ENCODE results near the gene CDX1.

The CDX1 gene

GRCh38 chr5:150163547-150164059 is 3.0 kb upstream of the CDX1 start:
- DNase-seq = no peak

DNA sequence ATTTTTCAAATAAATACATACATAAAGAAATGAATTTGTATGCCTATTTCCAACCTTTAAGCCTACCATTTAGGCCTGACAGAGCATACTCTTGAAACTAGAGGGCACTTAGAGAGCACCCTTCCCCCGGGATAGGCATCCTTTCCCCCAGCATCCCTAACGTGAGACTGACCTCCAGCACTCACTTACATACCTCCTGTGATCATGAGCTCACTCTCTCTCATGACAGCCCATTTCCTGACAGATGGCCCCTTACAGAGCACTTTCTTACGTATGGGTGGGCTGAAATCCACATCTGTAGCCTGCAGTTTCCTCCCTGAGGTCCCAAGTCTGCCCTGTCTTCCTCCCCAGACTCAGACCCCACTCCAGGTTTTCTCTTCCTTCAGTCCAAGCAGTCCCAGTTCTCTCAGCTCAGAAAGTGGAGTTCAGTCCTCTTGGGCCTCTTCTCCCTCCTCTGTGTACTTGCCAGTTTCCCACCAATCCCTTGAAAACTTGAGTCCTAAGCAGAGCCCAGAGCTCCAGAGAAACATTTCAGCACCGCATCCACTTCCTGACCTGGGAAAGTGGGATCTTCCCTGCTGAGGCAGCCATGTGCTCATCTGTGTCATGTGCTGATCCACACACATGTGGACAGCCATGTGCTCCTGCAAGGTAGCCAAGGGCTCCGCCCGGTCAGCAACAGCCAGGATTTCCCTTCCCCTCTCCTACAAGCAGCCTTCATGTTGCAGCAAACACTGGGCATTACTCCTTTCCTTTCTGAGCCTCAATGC is 2.2 kb upstream of the CDX1 start:
- DNase-seq = no peak

- DNase-seq = no peak
Observed at GRCh38 chr5:150166037-150166649, 435 bp upstream of the CDX1 start.

- no peak for DNase-seq
Observed at GRCh38 chr5:150167512-150167850, 903 bp downstream of the CDX1 start.

DNA sequence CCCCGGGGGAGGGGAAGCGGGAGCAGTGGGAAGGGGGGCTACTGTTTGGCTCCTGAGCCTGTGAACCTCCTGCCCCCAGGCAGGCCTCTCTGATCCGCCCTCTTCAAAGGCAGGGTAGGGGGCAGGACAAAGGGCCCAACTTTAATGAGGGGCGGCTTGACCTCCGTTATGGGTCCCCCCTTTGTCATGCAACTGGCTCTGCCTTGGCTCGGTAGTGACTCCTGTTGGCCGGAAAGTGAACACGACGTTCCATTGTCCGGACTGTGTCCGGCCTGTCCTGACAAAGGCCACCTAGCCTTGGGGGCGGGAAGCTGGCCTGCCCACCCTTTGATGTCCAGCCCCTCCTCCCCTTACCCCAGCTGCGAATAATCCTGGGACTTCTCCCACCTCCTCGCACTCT is 1.3 kb downstream of the CDX1 start:
- no peak for DNase-seq

- no peak for DNase-seq
Observed at GRCh38 chr5:150168864-150169263, 2.3 kb downstream of the CDX1 start.

DNA sequence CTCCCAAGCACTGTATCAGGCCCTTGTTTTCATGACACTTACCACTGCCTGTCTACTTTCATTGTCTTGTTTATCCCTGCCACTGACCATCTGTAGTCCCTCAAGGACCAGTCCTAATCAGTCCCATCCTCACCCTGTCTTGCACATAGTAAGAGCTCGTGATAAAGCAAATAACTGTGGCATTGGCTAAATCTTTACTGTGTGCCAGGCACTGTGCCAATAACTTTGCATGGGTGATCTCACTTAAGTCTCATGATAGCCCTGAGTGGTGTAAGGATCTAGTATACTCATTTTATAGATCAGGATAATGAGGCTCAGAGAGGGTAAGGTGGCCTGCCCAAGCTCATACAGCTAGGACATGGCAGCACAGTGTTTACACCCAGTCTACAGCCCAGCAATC is 5.6 kb downstream of the CDX1 start:
- DNase-seq = no peak

GRCh38 chr5:150172556-150172955 is 6.0 kb downstream of the CDX1 start:
- no peak for DNase-seq

DNA sequence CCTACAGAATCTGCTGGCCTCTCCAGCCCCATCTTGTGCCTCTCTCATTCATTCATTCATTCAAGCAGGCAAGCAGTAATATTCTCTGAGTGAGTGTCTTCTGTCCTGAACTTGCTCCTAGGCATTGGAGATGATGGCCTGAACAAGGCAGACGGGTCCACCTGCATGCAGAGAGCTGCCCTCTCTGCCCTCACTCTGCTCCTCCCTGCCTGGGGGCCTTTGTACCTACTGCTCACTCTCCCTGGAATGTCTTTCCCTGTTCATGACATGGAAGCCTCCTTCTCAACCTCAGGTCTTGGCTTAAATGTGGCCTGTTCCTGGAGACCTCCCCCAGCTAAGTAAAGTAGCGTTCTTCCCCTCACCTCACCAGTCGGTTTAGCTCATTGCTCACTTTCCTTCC is 6.6 kb downstream of the CDX1 start:
- DNase-seq = no peak

GRCh38 chr5:150174285-150174684 is 7.7 kb downstream of the CDX1 start:
- no peak for DNase-seq

DNA sequence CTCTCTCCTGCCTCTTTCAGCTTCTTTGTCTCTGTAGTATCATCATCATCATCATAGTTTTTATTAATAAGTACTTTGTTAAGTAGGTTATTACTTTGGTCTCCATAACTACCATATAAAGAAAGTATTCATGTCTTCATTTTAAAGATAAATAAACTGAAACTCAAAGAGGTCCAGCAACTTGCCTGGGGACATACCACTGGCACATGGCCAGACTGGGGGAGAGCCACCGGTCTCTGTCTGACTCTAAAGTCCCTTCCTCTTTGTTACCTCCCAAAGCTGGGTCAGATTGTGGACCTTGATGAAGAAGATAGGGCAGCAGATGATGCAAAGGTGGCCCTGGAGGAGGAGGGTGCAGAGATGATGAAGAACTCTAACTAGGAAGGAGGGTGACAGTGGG is 8.5 kb downstream of the CDX1 start:
- no peak for DNase-seq

DNA sequence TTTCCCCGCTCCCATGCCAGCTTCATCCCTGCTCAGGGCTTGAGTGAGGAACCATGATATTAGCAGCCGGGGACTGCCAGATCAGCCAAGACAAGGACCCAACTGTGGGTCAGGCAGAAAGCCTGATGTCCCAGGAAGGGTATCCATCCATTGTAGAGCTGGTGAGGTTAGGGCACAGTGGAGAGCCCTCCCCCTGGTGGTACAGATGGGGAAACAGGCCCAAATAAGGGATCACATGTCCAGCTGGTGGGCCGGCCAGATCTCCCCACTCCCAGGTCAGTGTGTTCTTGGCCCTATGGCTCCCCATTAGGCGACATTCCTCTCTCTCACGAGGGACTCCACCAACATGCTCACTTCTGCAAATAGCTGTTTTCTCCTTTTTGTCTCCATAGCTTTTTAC is 9.0 kb downstream of the CDX1 start:
- DNase-seq = no peak

DNA sequence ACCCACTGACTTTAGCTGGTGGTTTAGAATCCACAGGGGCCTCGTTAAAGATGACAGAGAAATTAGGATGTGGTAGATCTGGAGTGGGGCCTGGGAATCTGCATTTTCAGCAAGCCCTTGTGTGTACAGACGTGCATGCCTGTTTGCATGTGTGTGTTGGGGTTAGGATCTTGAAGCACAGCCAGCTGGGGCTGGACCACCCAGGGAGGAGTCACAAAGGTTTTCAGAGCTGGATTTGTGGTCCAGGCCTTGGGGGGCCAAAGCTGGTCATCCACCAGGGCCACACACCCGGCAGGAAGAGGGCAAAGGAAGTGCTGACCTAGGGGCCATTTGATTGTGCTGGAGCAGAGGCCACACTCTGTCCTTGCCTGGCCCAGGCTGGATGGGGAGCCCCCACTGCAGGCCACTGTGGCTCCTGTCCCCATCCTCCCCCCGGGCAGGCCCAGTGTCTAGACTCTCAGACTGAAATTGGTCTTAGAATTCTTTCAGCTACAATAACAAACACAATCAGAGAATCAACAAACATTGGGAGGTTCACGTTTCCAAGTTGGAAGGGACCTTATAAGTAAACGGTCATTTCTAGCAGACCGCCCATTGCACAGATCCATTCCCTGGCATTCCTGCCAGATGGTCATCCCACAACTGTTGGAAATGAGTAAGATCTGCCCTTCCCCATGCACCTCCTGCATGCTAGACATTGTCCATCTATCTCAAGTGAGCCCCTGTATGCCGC is 10.3 kb downstream of the CDX1 start:
- no peak for DNase-seq

- DNase-seq = no peak
Observed at GRCh38 chr5:150177721-150178120, 11.1 kb downstream of the CDX1 start.

DNA sequence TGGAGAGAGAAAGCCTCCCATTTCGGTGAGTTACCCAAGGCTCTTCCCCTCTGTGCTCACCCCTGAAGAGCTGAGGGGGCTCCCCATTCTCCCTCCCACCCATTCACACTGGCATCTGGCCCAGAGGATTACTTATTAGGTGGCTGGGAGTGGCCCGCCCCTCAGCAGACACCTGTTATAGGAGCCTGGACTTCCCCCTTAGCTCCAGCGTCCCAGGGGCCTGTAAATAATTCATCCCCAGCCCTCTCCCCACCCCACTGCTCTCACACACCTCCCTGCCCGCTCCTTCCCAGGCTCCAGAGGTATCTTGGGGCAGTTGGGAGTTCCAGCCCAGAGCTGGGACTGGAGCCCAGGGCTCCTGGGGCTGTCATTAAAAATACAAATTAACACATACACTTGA is 11.7 kb downstream of the CDX1 start:
- no peak for DNase-seq

DNA sequence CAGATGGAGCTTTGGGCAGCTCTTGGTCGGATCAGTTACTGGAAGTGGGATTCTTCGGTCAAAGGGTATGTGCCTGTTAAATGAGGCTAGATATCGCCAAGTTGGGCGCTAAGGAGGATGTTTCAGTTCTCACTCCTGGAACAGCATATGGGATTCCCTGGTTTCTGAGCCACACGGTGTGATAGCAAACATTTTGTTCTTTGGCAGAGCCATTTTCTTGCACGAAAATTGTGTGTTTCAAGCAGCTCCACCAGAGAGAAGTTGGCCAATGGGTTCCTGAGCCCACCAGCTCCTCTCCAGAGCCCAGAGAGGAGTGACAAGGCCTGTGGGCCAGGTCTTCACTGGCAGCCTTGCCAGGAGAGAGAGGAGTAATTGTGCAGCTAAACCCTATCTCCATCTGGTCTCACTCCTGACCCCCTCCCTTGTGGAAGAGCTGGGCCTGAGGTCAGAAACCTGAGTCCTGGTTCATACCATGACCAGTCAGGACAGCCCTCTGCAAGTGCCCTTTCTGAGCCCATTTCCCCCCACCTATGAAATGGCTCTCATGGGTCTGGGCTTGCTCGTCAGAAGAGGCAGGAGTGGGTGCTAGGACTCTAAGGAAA is 12.5 kb downstream of the CDX1 start:
- DNase-seq = no peak

DNA sequence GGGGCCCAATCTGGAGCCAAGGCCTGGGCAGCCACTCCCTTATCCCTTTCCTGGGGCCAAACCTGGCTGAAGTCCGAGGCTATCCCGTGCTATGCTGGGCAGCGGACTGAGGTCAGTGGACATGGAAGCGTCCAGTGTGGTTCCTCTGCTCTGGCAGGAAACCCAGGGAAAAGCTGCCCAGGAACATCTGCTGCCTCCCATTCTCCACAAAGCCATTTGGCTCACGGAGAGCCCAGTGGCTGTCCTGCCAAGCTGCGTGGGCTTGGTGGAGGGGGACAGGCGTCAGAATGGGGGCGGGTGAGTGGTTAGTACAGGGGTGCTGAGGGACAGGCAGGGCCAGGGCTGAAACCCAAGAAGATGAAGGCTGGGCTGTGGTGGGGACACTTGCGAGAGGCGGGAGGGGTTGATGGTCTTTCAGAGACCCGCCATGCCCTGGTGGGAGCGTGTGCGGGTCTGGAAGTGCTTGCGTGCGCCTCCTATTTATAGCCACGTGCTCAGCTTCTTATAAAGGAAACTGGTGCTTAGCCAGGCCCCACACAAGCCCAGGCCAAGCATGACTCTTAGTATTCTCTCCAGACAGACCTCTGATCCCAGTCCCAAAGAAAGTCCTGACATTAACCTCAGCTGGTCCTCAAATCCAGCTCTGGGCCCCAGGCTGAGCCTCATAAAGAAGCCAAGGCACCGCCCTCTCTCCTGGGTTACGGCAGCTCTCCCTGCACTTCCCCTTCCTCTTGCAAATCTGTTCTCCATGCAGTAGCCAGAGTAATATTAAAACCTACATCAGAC is 13.9 kb downstream of the CDX1 start:
- no peak for DNase-seq

DNA sequence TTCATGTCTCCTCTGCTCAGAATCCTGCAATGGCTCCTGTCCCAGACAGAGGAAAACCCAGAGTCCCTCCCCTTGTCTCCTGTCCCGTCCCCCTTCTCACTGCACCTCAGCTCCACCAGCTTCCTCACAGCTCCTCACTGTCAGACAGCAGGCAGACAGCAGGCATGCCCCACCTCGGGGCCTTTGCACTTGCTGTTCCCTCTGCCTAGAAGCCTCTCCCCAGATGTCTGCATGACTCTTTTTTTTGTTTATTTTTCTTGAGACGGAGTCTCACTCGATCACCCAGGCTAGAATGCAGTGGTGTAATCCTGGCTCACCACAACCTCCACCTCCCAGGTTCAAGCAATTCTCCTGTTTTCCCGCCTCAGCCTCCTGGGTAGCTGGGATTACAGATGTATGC is 14.4 kb downstream of the CDX1 start:
- no peak for DNase-seq

DNA sequence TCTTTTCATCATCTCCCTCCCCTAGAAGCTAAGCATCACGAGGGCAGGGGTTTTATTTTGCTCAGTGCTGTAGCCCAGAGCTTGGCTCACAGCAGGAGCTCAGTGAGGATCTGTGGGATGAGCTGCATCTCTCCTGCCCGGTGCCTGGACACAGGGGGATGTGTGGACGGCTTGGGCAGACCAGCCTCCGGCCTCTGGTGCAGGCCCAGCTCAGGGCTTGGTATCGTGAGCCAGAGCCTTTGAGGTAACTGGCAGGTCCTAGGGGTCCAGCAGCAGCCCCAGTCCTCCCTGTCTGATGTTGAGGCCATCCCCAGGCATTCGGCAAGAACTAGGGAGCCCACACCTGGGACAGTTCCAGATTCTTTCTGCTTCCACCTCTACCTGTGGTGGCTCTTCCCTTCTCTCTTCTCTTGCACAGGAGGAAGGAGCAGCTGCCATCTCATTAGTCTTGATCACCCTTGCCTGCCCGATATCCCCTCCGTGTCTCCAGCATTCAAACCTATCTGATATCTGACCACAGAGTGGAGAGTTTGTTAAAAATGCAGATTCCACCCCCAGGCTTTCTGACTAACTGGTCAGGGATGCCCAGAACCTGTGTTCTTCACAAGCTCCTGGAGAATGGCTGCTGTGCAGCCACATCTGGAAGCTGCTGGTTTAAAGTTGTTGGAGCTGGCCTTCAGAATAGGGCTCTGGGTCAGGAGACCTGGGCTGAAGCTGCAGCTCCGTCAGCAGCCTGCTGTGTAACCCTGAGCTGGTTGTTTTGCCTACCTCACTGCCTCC is 15.4 kb downstream of the CDX1 start:
- no peak for DNase-seq

DNA sequence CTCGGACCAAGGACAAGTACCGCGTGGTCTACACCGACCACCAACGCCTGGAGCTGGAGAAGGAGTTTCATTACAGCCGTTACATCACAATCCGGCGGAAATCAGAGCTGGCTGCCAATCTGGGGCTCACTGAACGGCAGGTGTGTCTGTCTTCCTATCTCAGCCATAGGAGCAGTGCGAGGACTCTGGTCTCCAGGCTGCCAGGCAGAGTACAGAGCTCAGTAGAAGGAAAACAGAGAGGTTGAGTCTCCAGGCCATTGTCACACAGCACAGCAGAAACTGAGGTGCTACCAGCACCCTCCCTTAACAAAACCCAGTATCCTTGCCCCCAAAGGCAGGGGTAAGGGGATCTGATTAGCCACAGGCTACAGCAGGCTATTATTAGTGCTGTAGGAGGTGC is 16.2 kb downstream of the CDX1 start:
- no peak for DNase-seq

DNA sequence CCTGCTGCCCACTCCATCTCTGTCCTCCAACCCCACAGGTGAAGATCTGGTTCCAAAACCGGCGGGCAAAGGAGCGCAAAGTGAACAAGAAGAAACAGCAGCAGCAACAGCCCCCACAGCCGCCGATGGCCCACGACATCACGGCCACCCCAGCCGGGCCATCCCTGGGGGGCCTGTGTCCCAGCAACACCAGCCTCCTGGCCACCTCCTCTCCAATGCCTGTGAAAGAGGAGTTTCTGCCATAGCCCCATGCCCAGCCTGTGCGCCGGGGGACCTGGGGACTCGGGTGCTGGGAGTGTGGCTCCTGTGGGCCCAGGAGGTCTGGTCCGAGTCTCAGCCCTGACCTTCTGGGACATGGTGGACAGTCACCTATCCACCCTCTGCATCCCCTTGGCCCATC is 16.9 kb downstream of the CDX1 start:
- no peak for DNase-seq

- no peak for DNase-seq
Observed at GRCh38 chr5:150184006-150184405, 17.4 kb downstream of the CDX1 start.
